K562 (cell line): ENCODE results near the gene TRAF7. TPM values are rescaled to one million over a fixed set of nuclear protein-coding genes. Genes with fewer than 3 reads are reported as not detected.
A peak's percentile ranks its signal among the peaks of the same experiment; 100 is the strongest.

Source experiments
- CREBBP ChIP-seq: IDR thresholded peaks from one replicate; pipeline ENCODE4 v1.6.1; 2012; ENCODE audit warnings: low read depth, mild to moderate bottlenecking, control low read depth, inconsistent platforms, low read length
- CTCF ChIP-seq, 3 experiments: IDR thresholded peaks in 2 of 3; conservative IDR thresholded peaks in 1 of 3; 2 replicates each; pipeline ENCODE4 v1.5.1; 2011 to 2012; ENCODE audit warnings: low read length in 3 of 3, mild to moderate bottlenecking in 3 of 3, control low read depth in 2 of 3, improper control_type of control experiment in 1 of 3, inconsistent platforms in 1 of 3, low read depth in 1 of 3, mixed read lengths in 1 of 3, moderate library complexity in 1 of 3; ENCODE audit not compliant: insufficient read depth in 2 of 3
- HES1 ChIP-seq: fragments of 450-650 bp; IDR thresholded peaks from 2 replicates; pipeline ENCODE4 v1.6.1; 2016; ENCODE audit warnings: low read depth, mild to moderate bottlenecking, moderate library complexity
- ILK ChIP-seq: fragments of 450-650 bp; IDR thresholded peaks from 2 replicates; pipeline ENCODE4 v1.6.1; 2016; ENCODE audit warnings: missing genetic modification characterization, low read depth, mild to moderate bottlenecking, missing compliant biosample characterization, moderate library complexity, borderline replicate concordance
- MCM2 ChIP-seq: fragments of 450-650 bp; IDR thresholded peaks from 2 replicates; pipeline ENCODE4 v1.6.1; 2017; ENCODE audit warnings: low read depth, mild to moderate bottlenecking
- NFRKB ChIP-seq: fragments of 450-650 bp; IDR thresholded peaks from 2 replicates; pipeline ENCODE4 v1.6.1; 2016; ENCODE audit warnings: low read depth
- PCBP1 ChIP-seq: fragments of 200-400 bp; formaldehyde crosslinking; IDR thresholded peaks from 2 replicates; pipeline ENCODE4 v1.6.1; 2018; ENCODE audit warnings: mild to moderate bottlenecking, low read depth, low read length; ENCODE audit not compliant: poor library complexity, severe bottlenecking
- PHF8 ChIP-seq: fragments of 200-600 bp; sonication (generic); IDR thresholded peaks from 2 replicates; pipeline ENCODE4 v1.6.1; 2012; ENCODE audit warnings: mixed run types, mild to moderate bottlenecking, inconsistent platforms, low read length, moderate library complexity, borderline replicate concordance
- RCOR1 ChIP-seq, 2 experiments: IDR thresholded peaks; 2 replicates each; pipeline ENCODE4 v1.6.1; 2012; ENCODE audit warnings: low read depth in 2 of 2, low read length in 2 of 2, borderline replicate concordance in 1 of 2, improper control_type of control experiment in 1 of 2
- REST ChIP-seq, 2 experiments: fragments of 450-650 bp; formaldehyde crosslinking in 1 of 2; IDR thresholded peaks; 2 replicates each; pipeline versions ENCODE4 v1.4.0 to v1.6.1; 2014 to 2020; ENCODE audit warnings: mild to moderate bottlenecking in 2 of 2, borderline replicate concordance in 1 of 2, low read depth in 1 of 2
- TAF7 ChIP-seq: fragments of 450-650 bp; IDR thresholded peaks from 2 replicates; pipeline ENCODE4 v1.6.1; 2016; ENCODE audit warnings: missing genetic modification characterization, missing compliant biosample characterization
- ZNF124 ChIP-seq: sonication (generic); formaldehyde crosslinking; IDR thresholded peaks from 2 replicates; pipeline ENCODE4 v1.8.1; 2022; ENCODE audit warnings: missing genetic modification reagents
- ZNF174 ChIP-seq: fragments of 250-450 bp; sonication (Bioruptor Pico); IDR thresholded peaks from 2 replicates; pipeline ENCODE4 v1.4.0; 2020; ENCODE audit warnings: mild to moderate bottlenecking
- ZNF431 ChIP-seq: sonication (generic); formaldehyde crosslinking; IDR thresholded peaks from 2 replicates; pipeline ENCODE4 v1.8.0; 2022; ENCODE audit warnings: mild to moderate bottlenecking, missing genetic modification reagents
- polyA plus RNA-seq, 8 experiments: library from polyadenylated mRNA; depleted of rRNA in 4 of 8; stranded (reverse) in 5 of 8; unstranded in 3 of 8; fragments of >200 nt; fragmentation: Nextera tagmentation in 2 of 8; fragmentation: Illumina TruSeq in 1 of 8; extraction: Ambion mirVana in 2 of 8; extraction: Trizol in 1 of 8; gene quantifications; 2 replicates each; pipeline versions ENCODE4 v1.2.1 to v1.2.3, GENCODE V29; 2011 to 2014; ENCODE audit warnings: inconsistent platforms in 1 of 8, missing spikeins in 1 of 8
- total RNA-seq, 7 experiments: library from RNA; depleted of rRNA in 6 of 7; stranded (reverse); fragments of >200 nt in 6 of 7; fragmentation: Illumina TruSeq in 2 of 7; extraction: Trizol in 2 of 7; gene quantifications; 2 replicates each; pipeline versions ENCODE4 v1.2.1 to v1.2.3, GENCODE V29; 2011 to 2021; ENCODE audit warnings: low replicate concordance in 1 of 7

The TRAF7 gene
- total and polyA plus RNA-seq, 9 of the 15 experiments (the other 6 are each of a cell fraction or from before 2014, with no cell fraction given): 1.1 to 113 (median 41.6) TPM

- TF ChIP-seq CTCF (IDR thresholded peaks at IDR 0.05 in 2 of 3, conservative IDR thresholded peaks at IDR 0.05 in 1 of 3; ENCODE audit: insufficient read depth in 2 of 3, low read depth in 1 of 3, low read length in 3 of 3): 0 out of 6 replicates have a peak, but pooled peaks of 1 of the 3 experiments have one; percentile 13
- no peak for TF ChIP-seq CREBBP
- no peak for TF ChIP-seq ILK (tag)
- TF ChIP-seq ZNF431: 0 out of 2 replicates have a peak, but pooled peaks have one; percentile 65
- TF ChIP-seq ZNF124 (CRISPR knock-in tag): no peak
- TF ChIP-seq REST (IDR thresholded peaks at IDR 0.05; ENCODE audit: borderline replicate concordance): no peak
- TF ChIP-seq REST (CRISPR knock-in tag; IDR thresholded peaks at IDR 0.05; ENCODE audit: low read depth): peak; percentile 35; the same call in 1 of the 2 replicates
- TF ChIP-seq PHF8: peak; percentile 61; the same call in 1 of the 2 replicates
- TF ChIP-seq PCBP1: peak; percentile 37
- TF ChIP-seq RCOR1 (IDR thresholded peaks at IDR 0.05; ENCODE audit: borderline replicate concordance in 1 of 2, low read depth in 2 of 2, low read length in 2 of 2): 0 out of 4 replicates have a peak, but pooled peaks of 1 of the 2 experiments have one; percentile 12
- TF ChIP-seq ZNF174 (CRISPR knock-in tag): no peak
- TF ChIP-seq MCM2: no peak
- no peak for TF ChIP-seq HES1
- no peak for TF ChIP-seq TAF7
- no peak for TF ChIP-seq NFRKB
Observed at GRCh38 chr16:2213817-2214718, 58.5 kb downstream of the TRAF7 start (continued).
